ENCODE data around the gene CNTNAP5. TPM values are rescaled to one million over a fixed set of nuclear protein-coding genes. Genes with fewer than 3 reads are reported as not detected.

Gene CNTNAP5
- total RNA-seq, 1 donor from 2014 or later = not detected

- Mint-ChIP-seq H3K9me3 (peaks cover 5% of the 10 kb centered on the region), H3K4me3 (no peak overlapping the region), H3K4me1 (no peaks in the 10 kb centered on the region), H3K27me3 (ENCODE audit: insufficient read depth, low read depth) (no peaks in the 10 kb centered on the region), H3K36me3 (no peaks in the 10 kb centered on the region), H3K27ac (no peak overlapping the region)
- H3K4me1 ChIP-seq = no peaks in the 10 kb centered on the region
- TF ChIP-seq CTCF (IDR thresholded peaks at IDR 0.05) = no peak
- no peak for TF ChIP-seq EZH2phosphoT487 (IDR thresholded peaks at IDR 0.05)
- no peak for TF ChIP-seq EZH2 (IDR thresholded peaks at IDR 0.05)
- H3K27me3 ChIP-seq = no peaks in the 10 kb centered on the region
- no peaks in the 10 kb centered on the region for H3K9me3 ChIP-seq (ENCODE audit: low read depth)
- no peak for DNase-seq (ENCODE audit: low spot score)
- no peak overlapping the region for H2AFZ ChIP-seq (replicated peaks)
- H3K4me2 ChIP-seq = no peak overlapping the region
- H3K27ac ChIP-seq = no peak overlapping the region
- no peaks in the 10 kb centered on the region for H3K79me2 ChIP-seq (ENCODE audit: low read depth)
- H4K20me1 ChIP-seq (ENCODE audit: low read depth) = no peaks in the 10 kb centered on the region
- H3K9ac ChIP-seq = no peak overlapping the region
- H3K36me3 ChIP-seq = no peaks in the 10 kb centered on the region
- no peak overlapping the region for H3K4me3 ChIP-seq
- no peaks in the 10 kb centered on the region for H3F3A ChIP-seq (ENCODE audit: low read depth)
These were observed 258.0 kb downstream of the CNTNAP5 start for GRCh38 chr2:124283096-124283495.

GRCh38 chr2:124286089-124286783, 261.1 kb downstream of the CNTNAP5 start:
- no peaks in the 10 kb centered on the region for H3K9me3 ChIP-seq (ENCODE audit: low read depth)
- Mint-ChIP-seq H3K27me3 (ENCODE audit: insufficient read depth, low read depth) (no peaks in the 10 kb centered on the region), H3K4me1 (no peaks in the 10 kb centered on the region), H3K9me3 (peaks cover 5% of the 10 kb centered on the region), H3K27ac (no peak overlapping the region), H3K4me3 (no peak overlapping the region), H3K36me3 (no peaks in the 10 kb centered on the region)
- H4K20me1 ChIP-seq (ENCODE audit: low read depth) = no peaks in the 10 kb centered on the region
- no peaks in the 10 kb centered on the region for H3F3A ChIP-seq (ENCODE audit: low read depth)
- H3K9ac ChIP-seq = no peak overlapping the region
- no peak overlapping the region for H2AFZ ChIP-seq (replicated peaks)
- no peaks in the 10 kb centered on the region for H3K36me3 ChIP-seq
- no peaks in the 10 kb centered on the region for H3K4me1 ChIP-seq
- no peaks in the 10 kb centered on the region for H3K79me2 ChIP-seq (ENCODE audit: low read depth)
- H3K27me3 ChIP-seq = no peaks in the 10 kb centered on the region
- no peak overlapping the region for H3K4me3 ChIP-seq
- no peak for DNase-seq (ENCODE audit: low spot score)
- TF ChIP-seq EZH2 (IDR thresholded peaks at IDR 0.05) (no peak), EZH2phosphoT487 (IDR thresholded peaks at IDR 0.05) (no peak), CTCF (IDR thresholded peaks at IDR 0.05) (no peak)
- H3K27ac ChIP-seq = no peak overlapping the region
- H3K4me2 ChIP-seq = no peak overlapping the region

- no peaks in the 10 kb centered on the region for H3K36me3 ChIP-seq
- TF ChIP-seq EZH2phosphoT487 (IDR thresholded peaks at IDR 0.05) (no peak), EZH2 (IDR thresholded peaks at IDR 0.05) (no peak), CTCF (IDR thresholded peaks at IDR 0.05) (no peak)
- peaks cover 5% of the 10 kb centered on the region for H3K4me1 ChIP-seq
- Mint-ChIP-seq H3K36me3 (no peaks in the 10 kb centered on the region), H3K27ac (no peak overlapping the region), H3K27me3 (ENCODE audit: insufficient read depth, low read depth) (no peaks in the 10 kb centered on the region), H3K9me3 (no peaks in the 10 kb centered on the region), H3K4me1 (peaks cover 4% of the 10 kb centered on the region), H3K4me3 (no peak overlapping the region)
- H3K27me3 ChIP-seq = no peaks in the 10 kb centered on the region
- H3K9ac ChIP-seq = no peak overlapping the region
- no peak overlapping the region for H3K4me2 ChIP-seq
- no peak overlapping the region for H2AFZ ChIP-seq (replicated peaks)
- H3K9me3 ChIP-seq (ENCODE audit: low read depth) = no peaks in the 10 kb centered on the region
- no peak overlapping the region for H3K27ac ChIP-seq
- H3K79me2 ChIP-seq (ENCODE audit: low read depth) = no peaks in the 10 kb centered on the region
- no peak for DNase-seq (ENCODE audit: low spot score)
- no peak overlapping the region for H3K4me3 ChIP-seq
- H3F3A ChIP-seq (ENCODE audit: low read depth) = peaks cover 4% of the 10 kb centered on the region
- no peaks in the 10 kb centered on the region for H4K20me1 ChIP-seq (ENCODE audit: low read depth)
These were observed 264.0 kb downstream of the CNTNAP5 start for GRCh38 chr2:124289060-124289459.
